ACHN (cell line): ENCODE results near the gene CDH13.
"Not testable (repeated sequence)": the region's sequence is repeated elsewhere in the genome, so short reads cannot be mapped to it uniquely, and the experiment has no call there.

ENCODE experiments used
- DNase-seq: peaks from one replicate; pipeline ENCODE4 v3.0.0-alpha.2; 2015
- in situ Hi-C: cut with HindIII; loops from 2 replicates; pipeline ENCODE4 v1.10.0; 2017; ENCODE audit warnings: low sequenced_read_pairs, low pct_ligation_motif_present, low pct_unique_long_range_greater_than_20kb

CDH13 gene

GRCh38 chr16:82882982-82883835, 256.4 kb downstream of the CDH13 start:
- DNase-seq, result no peak
- in situ Hi-C loops, result no loop called here

GRCh38 chr16:82884320-82884898, 257.6 kb downstream of the CDH13 start:
- no peak for DNase-seq
- in situ Hi-C loops, result no loop called here

- DNase-seq, result no peak
- in situ Hi-C loops, result no loop called here
These were observed 259.4 kb downstream of the CDH13 start for GRCh38 chr16:82886146-82886545.

GRCh38 chr16:82888591-82889001, 261.8 kb downstream of the CDH13 start:
- DNase-seq, result no peak
- in situ Hi-C loops, result no loop called here

- in situ Hi-C loops, result no loop called here
- no peak for DNase-seq
These were observed 264.7 kb downstream of the CDH13 start for GRCh38 chr16:82891424-82891823.

- DNase-seq, result no peak
- in situ Hi-C loops, result no loop called here
These were observed 265.1 kb downstream of the CDH13 start for GRCh38 chr16:82891918-82892317.

- in situ Hi-C loops, result no loop called here
- DNase-seq, result no peak
These were observed 265.6 kb downstream of the CDH13 start for GRCh38 chr16:82892324-82892723.

- in situ Hi-C loops, result no loop called here
- DNase-seq, result no peak
These were observed 269.1 kb downstream of the CDH13 start for GRCh38 chr16:82895843-82896242.

GRCh38 chr16:82899006-82899405, 272.2 kb downstream of the CDH13 start:
- in situ Hi-C loops, result no loop called here
- DNase-seq, result no peak

- in situ Hi-C loops, result no loop called here
These were observed 273.1 kb downstream of the CDH13 start for GRCh38 chr16:82899731-82900450.

GRCh38 chr16:82900559-82900958, 273.8 kb downstream of the CDH13 start:
- DNase-seq, result no peak
- in situ Hi-C loops, result no loop called here

More at GRCh38 chr16:82899731-82900450, 273.1 kb downstream of the CDH13 start:
- no peak for DNase-seq

GRCh38 chr16:82911925-82912324, 285.2 kb downstream of the CDH13 start:
- in situ Hi-C loops, result no loop called here
- no peak for DNase-seq

GRCh38 chr16:82915139-82915824, 288.5 kb downstream of the CDH13 start:
- DNase-seq, result no peak
- in situ Hi-C loops, result no loop called here

GRCh38 chr16:82917886-82918595, 291.3 kb downstream of the CDH13 start:
- in situ Hi-C loops, result no loop called here
- no peak for DNase-seq

GRCh38 chr16:82924075-82924854, 297.5 kb downstream of the CDH13 start:
- no peak for DNase-seq
- in situ Hi-C loops, result no loop called here

- in situ Hi-C loops, result no loop called here
- DNase-seq, result no peak
These were observed 299.7 kb downstream of the CDH13 start for GRCh38 chr16:82926500-82926899.

GRCh38 chr16:82933933-82934332, 307.2 kb downstream of the CDH13 start:
- DNase-seq, in situ Hi-C loops: not testable (repeated sequence)

GRCh38 chr16:82935766-82936165, 309.0 kb downstream of the CDH13 start:
- peak; percentile 40 for DNase-seq
- in situ Hi-C loops, result no loop called here
